ENCODE measurements around the gene RAB11FIP4.

Gene RAB11FIP4

GRCh38 chr17:31413081-31413799 is 21.8 kb downstream of the RAB11FIP4 start:
- no peak overlapping the region for H3K4me3 ChIP-seq (ENCODE audit: low read depth in 1 of 2, low read length in 2 of 2)
- H3K36me3 ChIP-seq (ENCODE audit: control insufficient read depth in 1 of 2, insufficient read depth in 2 of 2, low read length in 2 of 2) = no peaks in the 10 kb centered on the region
- no peaks in the 10 kb centered on the region for H3K9me3 ChIP-seq (ENCODE audit: control insufficient read depth in 1 of 2, low read length in 2 of 2)
- no peak overlapping the region for H3K27ac ChIP-seq (ENCODE audit: low read length)
- H3K27me3 ChIP-seq (ENCODE audit: low read depth, low read length) = no peaks in the 10 kb centered on the region
- no peaks in the 10 kb centered on the region for H3K4me1 ChIP-seq (ENCODE audit: control insufficient read depth in 1 of 2, insufficient read depth in 2 of 2, low read length in 2 of 2)

- no peaks in the 10 kb centered on the region for H3K4me1 ChIP-seq (ENCODE audit: control insufficient read depth in 1 of 2, insufficient read depth in 2 of 2, low read length in 2 of 2)
- H3K4me3 ChIP-seq (ENCODE audit: low read depth in 1 of 2, low read length in 2 of 2) = no peak overlapping the region
- H3K27me3 ChIP-seq (ENCODE audit: low read depth, low read length) = no peaks in the 10 kb centered on the region
- no peaks in the 10 kb centered on the region for H3K9me3 ChIP-seq (ENCODE audit: control insufficient read depth in 1 of 2, low read length in 2 of 2)
- no peaks in the 10 kb centered on the region for H3K36me3 ChIP-seq (ENCODE audit: control insufficient read depth in 1 of 2, insufficient read depth in 2 of 2, low read length in 2 of 2)
- H3K27ac ChIP-seq (ENCODE audit: low read length) = no peak overlapping the region
These were observed 22.5 kb downstream of the RAB11FIP4 start for GRCh38 chr17:31413874-31414549.

- Histone ChIP-seq H3K9me3 (ENCODE audit: control insufficient read depth in 1 of 2, low read length in 2 of 2) (no peaks in the 10 kb centered on the region), H3K27ac (ENCODE audit: low read length) (no peak overlapping the region)
These were observed 23.1 kb downstream of the RAB11FIP4 start for GRCh38 chr17:31414550-31414918.

GRCh38 chr17:31415004-31415454 is 23.6 kb downstream of the RAB11FIP4 start:
- Histone ChIP-seq H3K27me3 (ENCODE audit: low read depth, low read length) (no peaks in the 10 kb centered on the region), H3K27ac (ENCODE audit: low read length) (no peak overlapping the region), H3K4me3 (ENCODE audit: low read depth in 1 of 2, low read length in 2 of 2) (no peak overlapping the region), H3K4me1 (ENCODE audit: control insufficient read depth in 1 of 2, insufficient read depth in 2 of 2, low read length in 2 of 2) (no peaks in the 10 kb centered on the region), H3K36me3 (ENCODE audit: control insufficient read depth in 1 of 2, insufficient read depth in 2 of 2, low read length in 2 of 2) (no peaks in the 10 kb centered on the region), H3K9me3 (ENCODE audit: control insufficient read depth in 1 of 2, low read length in 2 of 2) (no peaks in the 10 kb centered on the region)

More at GRCh38 chr17:31414550-31414918, 23.1 kb downstream of the RAB11FIP4 start:
- H3K4me1 ChIP-seq (ENCODE audit: control insufficient read depth in 1 of 2, insufficient read depth in 2 of 2, low read length in 2 of 2) = no peaks in the 10 kb centered on the region
- H3K4me3 ChIP-seq (ENCODE audit: low read depth in 1 of 2, low read length in 2 of 2) = no peak overlapping the region
- no peaks in the 10 kb centered on the region for H3K36me3 ChIP-seq (ENCODE audit: control insufficient read depth in 1 of 2, insufficient read depth in 2 of 2, low read length in 2 of 2)
- no peaks in the 10 kb centered on the region for H3K27me3 ChIP-seq (ENCODE audit: low read depth, low read length)

GRCh38 chr17:31415640-31416502 is 24.4 kb downstream of the RAB11FIP4 start:
- Histone ChIP-seq H3K27me3 (ENCODE audit: low read depth, low read length) (no peaks in the 10 kb centered on the region), H3K36me3 (ENCODE audit: control insufficient read depth in 1 of 2, insufficient read depth in 2 of 2, low read length in 2 of 2) (no peaks in the 10 kb centered on the region), H3K4me3 (ENCODE audit: low read depth in 1 of 2, low read length in 2 of 2) (no peak overlapping the region), H3K4me1 (ENCODE audit: control insufficient read depth in 1 of 2, insufficient read depth in 2 of 2, low read length in 2 of 2) (no peaks in the 10 kb centered on the region), H3K27ac (ENCODE audit: low read length) (no peak overlapping the region), H3K9me3 (ENCODE audit: control insufficient read depth in 1 of 2, low read length in 2 of 2) (no peaks in the 10 kb centered on the region)

- Histone ChIP-seq H3K9me3 (ENCODE audit: control insufficient read depth in 1 of 2, low read length in 2 of 2) (no peaks in the 10 kb centered on the region), H3K27me3 (ENCODE audit: low read depth, low read length) (no peaks in the 10 kb centered on the region), H3K36me3 (ENCODE audit: control insufficient read depth in 1 of 2, insufficient read depth in 2 of 2, low read length in 2 of 2) (no peaks in the 10 kb centered on the region), H3K27ac (ENCODE audit: low read length) (no peak overlapping the region), H3K4me3 (ENCODE audit: low read depth in 1 of 2, low read length in 2 of 2) (no peak overlapping the region), H3K4me1 (ENCODE audit: control insufficient read depth in 1 of 2, insufficient read depth in 2 of 2, low read length in 2 of 2) (no peaks in the 10 kb centered on the region)
These were observed 25.0 kb downstream of the RAB11FIP4 start for GRCh38 chr17:31416503-31416923.

- H3K27ac ChIP-seq (ENCODE audit: low read length) = no peak overlapping the region
- no peaks in the 10 kb centered on the region for H3K36me3 ChIP-seq (ENCODE audit: control insufficient read depth in 1 of 2, insufficient read depth in 2 of 2, low read length in 2 of 2)
- no peak overlapping the region for H3K4me3 ChIP-seq (ENCODE audit: low read depth in 1 of 2, low read length in 2 of 2)
- H3K27me3 ChIP-seq (ENCODE audit: low read depth, low read length) = no peaks in the 10 kb centered on the region
- no peaks in the 10 kb centered on the region for H3K9me3 ChIP-seq (ENCODE audit: control insufficient read depth in 1 of 2, low read length in 2 of 2)
- no peaks in the 10 kb centered on the region for H3K4me1 ChIP-seq (ENCODE audit: control insufficient read depth in 1 of 2, insufficient read depth in 2 of 2, low read length in 2 of 2)
These were observed 25.7 kb downstream of the RAB11FIP4 start for GRCh38 chr17:31417051-31417792.

GRCh38 chr17:31418773-31419350 is 27.4 kb downstream of the RAB11FIP4 start:
- Histone ChIP-seq H3K9me3 (ENCODE audit: control insufficient read depth in 1 of 2, low read length in 2 of 2) (no peaks in the 10 kb centered on the region), H3K27me3 (ENCODE audit: low read depth, low read length) (no peaks in the 10 kb centered on the region), H3K27ac (ENCODE audit: low read length) (no peak overlapping the region), H3K36me3 (ENCODE audit: control insufficient read depth in 1 of 2, insufficient read depth in 2 of 2, low read length in 2 of 2) (no peaks in the 10 kb centered on the region), H3K4me1 (ENCODE audit: control insufficient read depth in 1 of 2, insufficient read depth in 2 of 2, low read length in 2 of 2) (no peaks in the 10 kb centered on the region), H3K4me3 (ENCODE audit: low read depth in 1 of 2, low read length in 2 of 2) (no peak overlapping the region)

- no peaks in the 10 kb centered on the region for H3K27me3 ChIP-seq (ENCODE audit: low read depth, low read length)
- H3K9me3 ChIP-seq (ENCODE audit: control insufficient read depth in 1 of 2, low read length in 2 of 2) = no peaks in the 10 kb centered on the region
- H3K27ac ChIP-seq (ENCODE audit: low read length) = no peak overlapping the region
- peaks cover 0 to 13% of the 10 kb centered on the region in 2 donors for H3K4me1 ChIP-seq (ENCODE audit: control insufficient read depth in 1 of 2, insufficient read depth in 2 of 2, low read length in 2 of 2)
- no peak overlapping the region for H3K4me3 ChIP-seq (ENCODE audit: low read depth in 1 of 2, low read length in 2 of 2)
- H3K36me3 ChIP-seq (ENCODE audit: control insufficient read depth in 1 of 2, insufficient read depth in 2 of 2, low read length in 2 of 2) = no peaks in the 10 kb centered on the region
These were observed 31.0 kb downstream of the RAB11FIP4 start for GRCh38 chr17:31422443-31422842.

- no peaks in the 10 kb centered on the region for H3K27me3 ChIP-seq (ENCODE audit: low read depth, low read length)
- H3K4me3 ChIP-seq (ENCODE audit: low read depth in 1 of 2, low read length in 2 of 2) = no peak overlapping the region
- H3K4me1 ChIP-seq (ENCODE audit: control insufficient read depth in 1 of 2, insufficient read depth in 2 of 2, low read length in 2 of 2) = peaks cover 0 to 13% of the 10 kb centered on the region in 2 donors
- no peaks in the 10 kb centered on the region for H3K36me3 ChIP-seq (ENCODE audit: control insufficient read depth in 1 of 2, insufficient read depth in 2 of 2, low read length in 2 of 2)
- no peaks in the 10 kb centered on the region for H3K9me3 ChIP-seq (ENCODE audit: control insufficient read depth in 1 of 2, low read length in 2 of 2)
- no peak overlapping the region for H3K27ac ChIP-seq (ENCODE audit: low read length)
These were observed 33.4 kb downstream of the RAB11FIP4 start for GRCh38 chr17:31424944-31425281.
